ENCODE data around the gene MOB2. TPM values are rescaled to one million over a fixed set of nuclear protein-coding genes. Genes with fewer than 3 reads are reported as not detected.

MOB2 gene
- total RNA-seq, 1 experiment from 2014 or later = 21.8 TPM

DNA sequence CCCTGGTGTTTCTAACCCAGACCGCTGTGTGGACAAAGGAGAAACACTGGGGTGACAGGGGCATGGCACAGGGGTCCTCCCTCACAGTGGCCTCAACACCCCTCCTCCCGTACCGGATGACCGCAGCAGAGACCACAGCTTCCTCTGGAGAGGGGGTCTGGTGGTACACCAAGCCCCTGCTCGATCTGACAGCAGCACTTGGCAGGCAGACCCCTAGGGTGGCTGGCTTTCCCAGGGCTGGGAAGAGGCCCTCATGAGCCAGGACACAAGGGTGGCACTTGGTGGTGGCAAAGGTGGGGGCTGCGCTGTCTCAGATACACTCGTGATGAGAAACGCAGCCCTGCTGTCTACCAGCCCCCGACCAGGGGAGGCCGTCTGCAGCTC lies 46.8 kb upstream of the MOB2 start:
- no peaks in the 10 kb centered on the region for H3K4me1 ChIP-seq (replicated peaks; ENCODE audit: insufficient read depth)
- no peaks in the 10 kb centered on the region for H3K36me3 ChIP-seq (ENCODE audit: low read depth)
- CTCF ChIA-PET = no interaction called here
- H3K9me2 ChIP-seq (ENCODE audit: insufficient read depth) = no peaks in the 10 kb centered on the region
- H3K79me2 ChIP-seq (ENCODE audit: low read depth) = peaks cover 13% of the 10 kb centered on the region; the same call in 1 of the 2 replicates
- H4K20me1 ChIP-seq (ENCODE audit: insufficient read depth) = peaks cover 9% of the 10 kb centered on the region
- H3K9me3 ChIP-seq (ENCODE audit: insufficient read depth, low read depth) = no peaks in the 10 kb centered on the region
- H3K27me3 ChIP-seq (ENCODE audit: insufficient read depth, low read depth) = no peaks in the 10 kb centered on the region
- no peak overlapping the region for H3K4me3 ChIP-seq
- H3K4me2 ChIP-seq = no peak overlapping the region
- intact Hi-C loops (cut with micrococcal nuclease; ENCODE audit: unreplicated experiment) = no loop called here
- H3F3A ChIP-seq (ENCODE audit: insufficient read depth, low read depth) = no peaks in the 10 kb centered on the region
- DNase-seq = no peak
- no peak overlapping the region for H3K27ac ChIP-seq
- BruUV-seq (replicated peaks) = no TSS peak
- no peak overlapping the region for H2AFZ ChIP-seq
- TF ChIP-seq, protein P1, sequence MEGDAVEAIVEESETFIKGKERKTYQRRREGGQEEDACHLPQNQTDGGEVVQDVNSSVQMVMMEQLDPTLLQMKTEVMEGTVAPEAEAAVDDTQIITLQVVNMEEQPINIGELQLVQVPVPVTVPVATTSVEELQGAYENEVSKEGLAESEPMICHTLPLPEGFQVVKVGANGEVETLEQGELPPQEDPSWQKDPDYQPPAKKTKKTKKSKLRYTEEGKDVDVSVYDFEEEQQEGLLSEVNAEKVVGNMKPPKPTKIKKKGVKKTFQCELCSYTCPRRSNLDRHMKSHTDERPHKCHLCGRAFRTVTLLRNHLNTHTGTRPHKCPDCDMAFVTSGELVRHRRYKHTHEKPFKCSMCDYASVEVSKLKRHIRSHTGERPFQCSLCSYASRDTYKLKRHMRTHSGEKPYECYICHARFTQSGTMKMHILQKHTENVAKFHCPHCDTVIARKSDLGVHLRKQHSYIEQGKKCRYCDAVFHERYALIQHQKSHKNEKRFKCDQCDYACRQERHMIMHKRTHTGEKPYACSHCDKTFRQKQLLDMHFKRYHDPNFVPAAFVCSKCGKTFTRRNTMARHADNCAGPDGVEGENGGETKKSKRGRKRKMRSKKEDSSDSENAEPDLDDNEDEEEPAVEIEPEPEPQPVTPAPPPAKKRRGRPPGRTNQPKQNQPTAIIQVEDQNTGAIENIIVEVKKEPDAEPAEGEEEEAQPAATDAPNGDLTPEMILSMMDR (conservative IDR thresholded peaks at IDR 0.05) = no peak
- no peak for TF ChIP-seq EZH2 (IDR thresholded peaks at IDR 0.05; ENCODE audit: low read depth)
- POLR2A ChIA-PET (ENCODE audit: unreplicated experiment) = no interaction called here

DNA sequence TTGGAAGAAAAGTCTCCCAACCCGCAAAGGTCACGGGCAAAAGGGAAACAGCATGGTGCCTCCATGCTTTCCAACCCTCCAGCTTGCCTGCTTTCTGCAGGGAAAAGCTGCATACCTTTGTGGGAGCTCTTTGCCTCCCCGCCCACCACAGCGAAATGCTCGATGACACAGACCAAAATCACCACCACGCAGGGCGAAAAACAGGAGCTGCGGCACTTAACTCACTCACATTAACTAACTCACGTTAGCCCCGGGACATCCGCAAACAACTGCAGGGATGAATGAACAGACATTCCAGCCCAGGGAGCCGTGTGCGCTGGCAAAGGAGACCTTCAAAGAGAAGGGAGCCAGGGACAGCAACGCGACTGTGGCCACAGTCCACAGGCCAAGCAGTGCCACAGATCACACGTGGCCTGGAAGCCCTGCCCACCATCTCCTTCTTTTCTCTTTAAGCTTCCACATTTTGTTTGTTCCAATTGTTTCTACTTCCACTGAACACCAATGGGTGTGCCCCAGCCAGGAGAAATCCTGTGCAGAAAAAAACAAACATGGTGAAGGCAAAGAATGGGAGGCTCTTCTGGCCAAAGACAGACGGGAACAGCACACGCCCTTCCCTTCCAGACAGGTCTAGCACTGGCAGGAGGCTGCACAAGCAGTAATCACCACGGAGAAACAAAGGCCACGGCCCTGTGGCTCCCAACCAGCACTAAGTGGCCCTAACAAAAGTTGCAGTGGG lies 46.2 kb upstream of the MOB2 start:
- Histone ChIP-seq H2AFZ (no peak overlapping the region), H3K4me1 (replicated peaks; ENCODE audit: insufficient read depth) (no peaks in the 10 kb centered on the region), H3K27ac (no peak overlapping the region), H3F3A (ENCODE audit: insufficient read depth, low read depth) (no peaks in the 10 kb centered on the region), H3K27me3 (ENCODE audit: insufficient read depth, low read depth) (no peaks in the 10 kb centered on the region), H3K79me2 (ENCODE audit: low read depth) (peaks cover 13% of the 10 kb centered on the region; the same call in 1 of the 2 replicates), H3K4me3 (no peak overlapping the region), H3K4me2 (no peak overlapping the region), H3K9me3 (ENCODE audit: insufficient read depth, low read depth) (no peaks in the 10 kb centered on the region), H4K20me1 (ENCODE audit: insufficient read depth) (peaks cover 12% of the 10 kb centered on the region), H3K36me3 (ENCODE audit: low read depth) (no peaks in the 10 kb centered on the region), H3K9me2 (ENCODE audit: insufficient read depth) (no peaks in the 10 kb centered on the region)
- BruUV-seq (replicated peaks) = no TSS peak
- intact Hi-C loops (cut with micrococcal nuclease; ENCODE audit: unreplicated experiment) = no loop called here
- CTCF ChIA-PET = no interaction called here
- no peak for DNase-seq
- TF ChIP-seq, protein P1 (conservative IDR thresholded peaks at IDR 0.05) = no peak
- no peak for TF ChIP-seq EZH2 (IDR thresholded peaks at IDR 0.05; ENCODE audit: low read depth)
- POLR2A ChIA-PET (ENCODE audit: unreplicated experiment) = no interaction called here

- Histone ChIP-seq H3K4me2 (no peak overlapping the region), H3K9me2 (ENCODE audit: insufficient read depth) (no peaks in the 10 kb centered on the region), H4K20me1 (ENCODE audit: insufficient read depth) (peaks cover 12% of the 10 kb centered on the region), H3K27me3 (ENCODE audit: insufficient read depth, low read depth) (no peaks in the 10 kb centered on the region), H3K79me2 (ENCODE audit: low read depth) (peaks cover 10% of the 10 kb centered on the region; the same call in 1 of the 2 replicates), H3K4me1 (replicated peaks; ENCODE audit: insufficient read depth) (no peaks in the 10 kb centered on the region), H3K4me3 (no peak overlapping the region), H3K36me3 (ENCODE audit: low read depth) (no peaks in the 10 kb centered on the region), H2AFZ (no peak overlapping the region), H3K9me3 (ENCODE audit: insufficient read depth, low read depth) (no peaks in the 10 kb centered on the region), H3K27ac (no peak overlapping the region), H3F3A (ENCODE audit: insufficient read depth, low read depth) (no peaks in the 10 kb centered on the region)
- BruUV-seq (replicated peaks) = no TSS peak
- ChIA-PET POLR2A (ENCODE audit: unreplicated experiment) (no interaction called here), CTCF (no interaction called here)
- intact Hi-C loops (cut with micrococcal nuclease; ENCODE audit: unreplicated experiment) = no loop called here
- TF ChIP-seq EZH2 (IDR thresholded peaks at IDR 0.05; ENCODE audit: low read depth) = no peak
- TF ChIP-seq, protein P1 (conservative IDR thresholded peaks at IDR 0.05) = no peak
- no peak for DNase-seq
Measured at GRCh38 chr11:1532014-1532586, 45.5 kb upstream of the MOB2 start.

Data from PC-9 (cell line).